ENCODE data around the gene RMRP. TPM values are rescaled to one million over a fixed set of nuclear protein-coding genes. Genes with fewer than 3 reads are reported as not detected.
A peak's percentile ranks its signal among the peaks of the same experiment; 100 is the strongest.

Gene RMRP
- total and polyA plus RNA-seq, 12 donors, result 885 to 23,366 (median 6,693) TPM; not detected in 1

DNA sequence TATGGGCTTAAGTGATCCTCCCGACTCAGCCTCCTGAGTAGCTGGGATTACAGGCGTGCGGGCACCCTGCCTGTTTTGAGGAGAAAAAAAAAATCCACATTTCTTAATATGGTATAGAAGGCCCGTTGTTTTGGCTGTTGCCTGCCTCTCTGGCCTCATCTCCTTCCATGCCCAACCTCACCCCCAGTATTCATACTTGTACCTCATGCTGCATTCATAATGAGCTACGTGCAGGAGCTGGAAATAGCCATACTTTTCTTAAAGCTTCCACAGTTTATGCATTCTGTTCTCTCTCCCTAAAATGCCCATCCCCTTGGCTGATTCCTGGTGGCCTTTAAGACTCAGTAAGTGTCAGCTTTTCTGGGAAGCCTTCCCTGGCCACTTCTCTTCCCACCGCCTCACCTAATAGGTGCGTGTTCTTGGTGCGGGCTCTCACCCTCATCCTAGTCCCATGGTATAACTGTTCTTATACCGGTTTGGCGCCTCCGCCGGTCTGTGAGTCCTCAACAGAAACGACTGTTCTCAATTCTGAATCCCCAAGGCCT, 34.0 kb upstream of the RMRP start:
- no peak for TF ChIP-seq POLR2A (IDR thresholded peaks at IDR 0.05)
- TF ChIP-seq, protein P1, sequence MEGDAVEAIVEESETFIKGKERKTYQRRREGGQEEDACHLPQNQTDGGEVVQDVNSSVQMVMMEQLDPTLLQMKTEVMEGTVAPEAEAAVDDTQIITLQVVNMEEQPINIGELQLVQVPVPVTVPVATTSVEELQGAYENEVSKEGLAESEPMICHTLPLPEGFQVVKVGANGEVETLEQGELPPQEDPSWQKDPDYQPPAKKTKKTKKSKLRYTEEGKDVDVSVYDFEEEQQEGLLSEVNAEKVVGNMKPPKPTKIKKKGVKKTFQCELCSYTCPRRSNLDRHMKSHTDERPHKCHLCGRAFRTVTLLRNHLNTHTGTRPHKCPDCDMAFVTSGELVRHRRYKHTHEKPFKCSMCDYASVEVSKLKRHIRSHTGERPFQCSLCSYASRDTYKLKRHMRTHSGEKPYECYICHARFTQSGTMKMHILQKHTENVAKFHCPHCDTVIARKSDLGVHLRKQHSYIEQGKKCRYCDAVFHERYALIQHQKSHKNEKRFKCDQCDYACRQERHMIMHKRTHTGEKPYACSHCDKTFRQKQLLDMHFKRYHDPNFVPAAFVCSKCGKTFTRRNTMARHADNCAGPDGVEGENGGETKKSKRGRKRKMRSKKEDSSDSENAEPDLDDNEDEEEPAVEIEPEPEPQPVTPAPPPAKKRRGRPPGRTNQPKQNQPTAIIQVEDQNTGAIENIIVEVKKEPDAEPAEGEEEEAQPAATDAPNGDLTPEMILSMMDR (IDR thresholded peaks at IDR 0.05), result no peak
- H3K27me3 ChIP-seq, result no peaks in the 10 kb centered on the region
- intact Hi-C loops (cut with DNase I), result loop anchor here in 1 of 2 donors (5.0 kb wide), 1 partner anchor 35 kb away; no protein-coding TSS in a partner anchor
- no peak for DNase-seq
- 77 to 87% (median 83%) methylated on average over 13 of the region's 13 CpGs for WGBS, 4 donors
- peaks cover 24 to 41% of the 10 kb centered on the region in 2 donors for H3K4me1 ChIP-seq (replicated peaks in 1 of 2)
- H3K27ac ChIP-seq, result peak overlapping the region in 4 of 5 donors; percentile 79 to 93 (median 91)
- H3K9me3 ChIP-seq (replicated peaks in 1 of 3), result no peaks in the 10 kb centered on the region
- peaks cover 0 to 10% of the 10 kb centered on the region in 2 donors for H3K36me3 ChIP-seq (replicated peaks in 1 of 2)
- H3K4me3 ChIP-seq, result no peak overlapping the region

DNA sequence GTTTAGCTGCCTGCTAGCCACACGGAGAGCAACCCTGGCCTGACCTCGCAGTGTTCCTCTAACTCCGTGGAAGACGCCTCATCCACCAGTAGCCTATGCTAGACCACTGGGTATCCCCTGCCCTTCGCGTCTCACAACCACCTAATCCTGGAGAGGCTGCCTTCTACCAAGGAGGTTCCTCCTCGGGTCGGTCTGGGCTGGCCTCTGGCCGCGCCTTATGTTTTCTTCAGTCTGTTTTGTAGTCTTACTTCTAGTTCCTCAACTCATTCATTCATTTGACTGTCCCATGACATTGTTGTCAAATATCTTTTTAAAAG, 33.5 kb upstream of the RMRP start:
- Histone ChIP-seq H3K36me3 (replicated peaks in 1 of 2) (peaks cover 0 to 5% of the 10 kb centered on the region in 2 donors), H3K9me3 (replicated peaks in 1 of 3) (no peaks in the 10 kb centered on the region), H3K27ac (peak overlapping the region; percentile 79 to 93 (median 89)), H3K27me3 (no peaks in the 10 kb centered on the region), H3K4me3 (peak overlapping the region in 2 of 4 donors; percentile 55 to 70), H3K4me1 (replicated peaks in 1 of 2) (peaks cover 24 to 45% of the 10 kb centered on the region in 2 donors)
- intact Hi-C loops (cut with DNase I), result loop anchor here in 1 of 2 donors (5.0 kb wide), 1 partner anchor 36 kb away; no protein-coding TSS in a partner anchor
- no peak for TF ChIP-seq POLR2A (IDR thresholded peaks at IDR 0.05)
- DNase-seq, result no peak
- WGBS, 4 donors, result 18 to 22% (median 19%) methylated on average over 9 to 10 of the region's 10 CpGs

DNA sequence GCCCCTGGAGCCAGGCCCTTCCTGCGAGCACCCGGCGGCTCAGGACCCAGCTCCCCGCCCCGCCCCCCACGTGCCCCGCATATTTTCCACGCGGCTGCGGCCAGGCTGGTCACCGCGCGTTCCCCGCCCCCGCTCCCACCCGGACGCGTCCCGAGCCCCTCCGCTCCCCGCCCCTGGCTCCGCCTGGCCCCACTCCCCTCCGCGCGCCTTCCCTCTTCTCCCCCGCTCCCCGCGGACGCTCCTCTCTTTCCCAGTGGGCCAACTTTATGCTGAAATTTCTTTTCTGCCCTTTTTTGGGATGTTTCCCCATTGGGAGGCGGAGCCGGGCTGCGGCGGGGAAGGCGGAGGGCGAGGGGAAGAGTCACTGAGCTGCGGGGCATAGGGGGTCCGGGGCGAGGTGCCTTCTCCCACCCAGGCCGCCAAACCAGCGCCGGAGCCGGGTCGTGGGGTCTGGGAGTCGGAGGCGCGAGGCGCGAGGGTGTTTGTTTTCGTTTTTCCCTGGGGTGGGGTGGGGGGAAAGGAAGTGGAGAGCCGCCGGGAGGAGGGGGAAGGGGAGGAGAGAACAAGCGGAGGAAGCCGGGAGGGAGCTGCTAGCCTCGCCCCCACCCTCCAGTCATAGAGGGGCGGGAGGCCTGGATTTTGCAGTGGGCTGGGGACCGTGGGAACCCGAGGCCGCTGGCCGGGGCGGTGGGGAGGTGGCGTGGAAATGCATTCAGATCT, 33.0 kb upstream of the RMRP start:
- WGBS, 4 donors, result 0 to 4% (median 1%) methylated on average over 30 to 61 of the region's 61 CpGs
- TF ChIP-seq, protein P1 (IDR thresholded peaks at IDR 0.05), result no peak
- TF ChIP-seq POLR2A (IDR thresholded peaks at IDR 0.05), result peak in 1 of 2 donors; percentile 22
- intact Hi-C loops (cut with DNase I), result loop anchor here in 1 of 2 donors (5.0 kb wide), 1 partner anchor 37 kb away; no protein-coding TSS in a partner anchor
- Histone ChIP-seq H3K27me3 (no peaks in the 10 kb centered on the region), H3K4me3 (peak overlapping the region; percentile 55 to 88 (median 66)), H3K9me3 (replicated peaks in 1 of 3) (no peaks in the 10 kb centered on the region), H3K27ac (peak overlapping the region; percentile 79 to 93 (median 89)), H3K4me1 (replicated peaks in 1 of 2) (peaks cover 24 to 48% of the 10 kb centered on the region in 2 donors), H3K36me3 (replicated peaks in 1 of 2) (no peaks in the 10 kb centered on the region)
- peak; percentile 60 to 84 (median 77) for DNase-seq

DNA sequence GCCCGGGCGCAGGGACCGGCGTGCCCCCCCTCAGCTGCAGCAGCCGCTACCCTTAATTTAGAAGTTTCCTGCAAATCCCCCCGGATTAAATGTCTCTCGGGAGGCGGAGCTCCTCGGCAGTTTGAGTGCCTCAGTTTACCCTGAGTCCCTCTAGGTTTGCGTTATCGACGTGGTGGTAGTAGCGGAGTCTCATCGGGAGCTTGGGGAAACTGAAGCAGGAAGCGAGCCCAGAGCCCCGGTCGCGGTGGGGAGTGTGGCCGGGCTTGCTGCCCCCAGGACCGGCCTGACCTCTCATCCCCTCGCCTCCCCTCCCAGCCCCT, 32.4 kb upstream of the RMRP start:
- H3K27ac ChIP-seq, result peak overlapping the region; percentile 79 to 93 (median 89)
- intact Hi-C loops (cut with DNase I), result loop anchor here in 1 of 2 donors (5.0 kb wide), 1 partner anchor 37 kb away; no protein-coding TSS in a partner anchor
- H3K9me3 ChIP-seq (replicated peaks in 1 of 3), result no peaks in the 10 kb centered on the region
- peaks cover 24 to 43% of the 10 kb centered on the region in 2 donors for H3K4me1 ChIP-seq (replicated peaks in 1 of 2)
- TF ChIP-seq, protein P1 (IDR thresholded peaks at IDR 0.05), result no peak
- no peak for TF ChIP-seq POLR2A (IDR thresholded peaks at IDR 0.05)
- H3K27me3 ChIP-seq, result no peaks in the 10 kb centered on the region
- peaks cover 0 to 5% of the 10 kb centered on the region in 2 donors for H3K36me3 ChIP-seq (replicated peaks in 1 of 2)
- no peak for DNase-seq
- WGBS, 4 donors, result 0 to 1% (median 0%) methylated on average over 9 to 21 of the region's 21 CpGs; no CpG with 5 or more reads in 1 of the 4 donors
- peak overlapping the region in 3 of 4 donors; percentile 55 to 88 (median 70) for H3K4me3 ChIP-seq
